ENCODE data around the gene PDXDC1.
"Not testable (repeated sequence)": the region's sequence is repeated elsewhere in the genome, so short reads cannot be mapped to it uniquely, and the experiment has no call there.

PDXDC1 gene

GRCh38 chr16:15073101-15073500 is 98.3 kb downstream of the PDXDC1 start:
- DNase-seq: no peak

GRCh38 chr16:15076161-15076560 is 101.3 kb downstream of the PDXDC1 start:
- not testable (repeated sequence) for DNase-seq

GRCh38 chr16:15080883-15081282 is 106.1 kb downstream of the PDXDC1 start:
- not testable (repeated sequence) for DNase-seq

GRCh38 chr16:15082788-15083187 is 108.0 kb downstream of the PDXDC1 start:
- DNase-seq: not testable (repeated sequence)

GRCh38 chr16:15090663-15091269 is 115.9 kb downstream of the PDXDC1 start:
- DNase-seq: not testable (repeated sequence)

GRCh38 chr16:15093571-15093954 is 118.7 kb downstream of the PDXDC1 start:
- DNase-seq: not testable (repeated sequence)

- DNase-seq: peak; percentile 65 to 78 (median 74)
Measured at GRCh38 chr16:15093955-15094827, 119.4 kb downstream of the PDXDC1 start, which contains the start of gene RRN3. TSS of gene RRN3 (minus strand) at chr16:15094272. CDS start at chr16:15094233, 39 bp downstream.

GRCh38 chr16:15096583-15096972 is 121.8 kb downstream of the PDXDC1 start:
- DNase-seq: not testable (repeated sequence)

- not testable (repeated sequence) for DNase-seq
Measured at GRCh38 chr16:15099366-15099909, 124.6 kb downstream of the PDXDC1 start.

- not testable (repeated sequence) for DNase-seq
Measured at GRCh38 chr16:15100372-15100987, 125.7 kb downstream of the PDXDC1 start.

- DNase-seq: not testable (repeated sequence)
Measured at GRCh38 chr16:15127641-15128425, 153.0 kb downstream of the PDXDC1 start.

- DNase-seq: not testable (repeated sequence)
Measured at GRCh38 chr16:15130256-15130932, 155.6 kb downstream of the PDXDC1 start.

GRCh38 chr16:15130943-15131700 is 156.3 kb downstream of the PDXDC1 start:
- DNase-seq: not testable (repeated sequence)

GRCh38 chr16:15132719-15133428 is 158.0 kb downstream of the PDXDC1 start:
- not testable (repeated sequence) for DNase-seq

GRCh38 chr16:15133554-15133953 is 158.7 kb downstream of the PDXDC1 start:
- not testable (repeated sequence) for DNase-seq

GRCh38 chr16:15134752-15135482 is 160.1 kb downstream of the PDXDC1 start:
- not testable (repeated sequence) for DNase-seq

GRCh38 chr16:15135483-15136360 is 160.9 kb downstream of the PDXDC1 start:
- not testable (repeated sequence) for DNase-seq

- not testable (repeated sequence) for DNase-seq
Measured at GRCh38 chr16:15137514-15137913, 162.7 kb downstream of the PDXDC1 start.
